NCI-H446 treated with DMSO at 0.1 percent for 48 hours (cell line): ENCODE data around the gene SLC6A20.
A peak's percentile ranks its signal among the peaks of the same experiment; 100 is the strongest.

ENCODE experiments used
- DNase-seq: peaks from one replicate; lab custom pipeline; 2025; lab: John Stamatoyannopoulos, UW

The SLC6A20 gene, protein sequence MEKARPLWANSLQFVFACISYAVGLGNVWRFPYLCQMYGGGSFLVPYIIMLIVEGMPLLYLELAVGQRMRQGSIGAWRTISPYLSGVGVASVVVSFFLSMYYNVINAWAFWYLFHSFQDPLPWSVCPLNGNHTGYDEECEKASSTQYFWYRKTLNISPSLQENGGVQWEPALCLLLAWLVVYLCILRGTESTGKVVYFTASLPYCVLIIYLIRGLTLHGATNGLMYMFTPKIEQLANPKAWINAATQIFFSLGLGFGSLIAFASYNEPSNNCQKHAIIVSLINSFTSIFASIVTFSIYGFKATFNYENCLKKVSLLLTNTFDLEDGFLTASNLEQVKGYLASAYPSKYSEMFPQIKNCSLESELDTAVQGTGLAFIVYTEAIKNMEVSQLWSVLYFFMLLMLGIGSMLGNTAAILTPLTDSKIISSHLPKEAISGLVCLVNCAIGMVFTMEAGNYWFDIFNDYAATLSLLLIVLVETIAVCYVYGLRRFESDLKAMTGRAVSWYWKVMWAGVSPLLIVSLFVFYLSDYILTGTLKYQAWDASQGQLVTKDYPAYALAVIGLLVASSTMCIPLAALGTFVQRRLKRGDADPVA

GRCh38 chr3:45795882-45796765 lies at the start of gene SLC6A20:
TSS of gene SLC6A20 (minus strand) at chr3:45796536. CDS start at chr3:45796419, 117 bp downstream.
- DNase-seq, result no peak

DNA sequence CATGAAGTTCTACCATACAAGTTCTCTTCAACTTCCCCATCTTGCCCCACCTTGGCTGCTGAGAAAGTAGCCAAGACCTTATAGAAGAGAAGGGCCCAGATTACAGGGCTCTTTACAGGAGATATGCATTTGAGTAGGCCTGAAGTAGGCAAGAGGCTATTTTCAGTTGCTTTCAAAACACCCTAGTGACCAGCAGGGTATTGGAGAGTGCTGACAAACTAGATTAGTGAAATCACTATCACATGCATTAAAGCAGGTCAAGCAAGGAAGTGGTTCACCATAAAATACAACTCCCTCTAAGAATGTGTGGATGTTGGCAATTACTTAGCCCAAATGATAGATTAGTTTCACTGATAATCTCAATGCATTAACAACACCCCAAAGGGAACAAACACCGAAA lies 48.3 kb upstream of the SLC6A20 start:
- DNase-seq, result no peak

- DNase-seq, result no peak
Measured at GRCh38 chr3:45842851-45843625, 46.7 kb upstream of the SLC6A20 start.

DNA sequence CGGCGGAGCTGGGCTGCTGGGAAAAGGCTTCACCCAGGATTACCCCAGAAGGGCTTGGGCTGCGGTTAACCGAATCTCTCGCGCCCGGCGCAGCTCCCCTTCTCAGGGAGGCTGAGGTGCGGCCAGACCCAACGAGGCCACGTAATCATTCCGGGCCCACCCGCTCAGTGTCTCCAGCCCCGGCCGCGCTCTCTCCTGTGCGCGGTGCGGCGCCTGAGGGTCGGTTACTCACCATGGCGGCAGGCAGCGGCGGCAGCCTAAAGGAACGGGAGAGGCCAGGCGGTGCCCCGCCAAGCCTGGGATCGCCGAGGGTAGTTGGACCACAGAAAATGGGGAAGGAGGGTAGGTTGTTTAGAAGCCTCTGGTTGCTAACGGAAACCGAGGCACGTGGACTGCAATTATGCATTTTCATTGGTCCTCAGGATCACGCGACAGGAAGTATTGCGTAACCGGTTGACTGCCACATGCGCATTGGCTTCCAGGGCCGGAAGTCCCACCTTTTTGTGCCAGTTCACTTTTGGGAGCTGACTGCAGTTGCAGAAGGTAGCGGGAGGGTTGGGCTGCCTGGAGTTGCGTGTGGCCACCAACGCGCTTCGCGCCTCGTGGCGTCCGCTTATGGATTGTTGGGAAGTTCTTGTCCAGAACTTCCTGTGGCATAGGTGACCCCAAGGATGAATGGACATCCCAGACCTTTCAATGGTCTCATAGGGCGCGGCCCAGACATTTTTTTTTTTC lies 45.6 kb upstream of the SLC6A20 start, which contains the start of gene LZTFL1:
Gene LZTFL1 (minus strand): TSS at position 363 of the 735 bp plus-strand sequence. CDS start 128 bp downstream, at position 235.
- peak; percentile 79 for DNase-seq

DNA sequence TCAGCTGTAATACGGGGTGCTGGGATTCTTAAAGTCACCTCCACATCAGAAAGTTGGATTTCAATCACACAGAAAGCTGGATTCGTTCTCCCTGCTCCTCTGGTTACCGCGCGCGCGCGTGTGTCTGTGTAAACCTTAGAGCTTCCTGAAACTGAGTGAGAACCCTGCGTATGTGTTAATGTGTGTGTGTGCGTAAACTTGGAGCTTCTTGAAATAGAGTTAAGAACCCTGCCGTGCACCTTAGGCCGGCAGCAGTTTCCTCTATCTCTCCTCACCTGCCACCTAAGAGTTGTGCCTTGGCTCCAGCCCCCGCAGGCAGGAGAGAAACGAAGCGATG lies 45.1 kb upstream of the SLC6A20 start:
- no peak for DNase-seq

DNA sequence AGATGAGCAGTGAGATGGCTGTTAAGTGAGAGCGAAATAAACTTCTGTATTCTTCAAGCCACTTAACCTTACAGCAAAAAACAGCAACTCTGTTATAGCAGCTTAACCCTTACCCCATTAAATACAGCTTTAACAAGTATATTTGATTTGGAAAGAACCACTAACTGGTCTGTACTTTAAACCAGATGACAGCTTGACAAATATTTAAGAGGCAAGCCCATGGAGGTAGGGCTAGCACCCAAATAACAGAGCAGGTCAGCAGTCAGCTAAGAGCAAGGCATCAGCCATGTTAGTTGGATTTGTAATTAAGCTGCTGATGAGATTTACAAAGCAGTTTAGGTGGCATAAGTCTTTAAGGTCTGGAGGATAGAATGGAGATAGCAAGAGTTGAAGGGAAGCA lies 42.1 kb upstream of the SLC6A20 start:
- DNase-seq, result no peak

GRCh38 chr3:45832699-45833098 lies 36.4 kb upstream of the SLC6A20 start:
- DNase-seq, result no peak

DNA sequence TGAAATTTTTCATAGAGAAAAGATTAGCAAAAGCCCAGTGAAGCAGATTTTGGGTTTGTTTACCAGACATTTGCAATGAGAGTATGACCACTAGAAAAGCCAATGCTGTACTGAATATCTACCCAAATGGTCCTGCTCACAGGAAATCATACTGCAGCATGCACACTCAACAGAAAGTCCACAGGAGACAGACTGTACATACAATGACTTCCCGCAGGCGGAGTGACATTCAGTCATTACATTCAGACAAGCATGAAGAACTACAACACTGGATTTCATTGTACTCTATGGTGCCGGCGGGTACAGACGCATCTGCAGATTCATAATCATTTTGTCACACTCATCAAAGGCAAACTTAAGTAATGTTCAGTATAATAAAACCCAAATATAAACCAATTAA lies 33.8 kb upstream of the SLC6A20 start:
- no peak for DNase-seq

DNA sequence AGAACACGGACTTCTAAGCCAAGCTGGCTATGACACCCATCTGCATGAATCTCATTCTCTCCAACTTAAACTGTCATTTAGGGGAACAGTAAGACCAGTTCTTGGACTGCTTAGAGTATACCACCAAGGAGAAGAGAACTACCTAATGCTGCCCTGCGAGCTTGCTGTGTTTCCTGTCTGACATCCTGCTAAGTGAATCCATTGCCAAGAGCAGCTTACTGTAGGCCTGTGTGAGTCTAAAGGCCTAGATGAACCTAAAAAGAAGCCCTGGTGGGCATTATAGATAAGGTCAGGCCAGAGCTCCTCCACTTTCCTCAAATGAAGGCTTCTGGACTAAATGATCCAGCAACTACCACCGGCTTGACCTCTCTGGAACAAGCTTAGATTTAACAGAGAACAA lies 30.6 kb upstream of the SLC6A20 start:
- DNase-seq, result no peak

GRCh38 chr3:45826321-45826720 lies 30.0 kb upstream of the SLC6A20 start:
- DNase-seq, result no peak

DNA sequence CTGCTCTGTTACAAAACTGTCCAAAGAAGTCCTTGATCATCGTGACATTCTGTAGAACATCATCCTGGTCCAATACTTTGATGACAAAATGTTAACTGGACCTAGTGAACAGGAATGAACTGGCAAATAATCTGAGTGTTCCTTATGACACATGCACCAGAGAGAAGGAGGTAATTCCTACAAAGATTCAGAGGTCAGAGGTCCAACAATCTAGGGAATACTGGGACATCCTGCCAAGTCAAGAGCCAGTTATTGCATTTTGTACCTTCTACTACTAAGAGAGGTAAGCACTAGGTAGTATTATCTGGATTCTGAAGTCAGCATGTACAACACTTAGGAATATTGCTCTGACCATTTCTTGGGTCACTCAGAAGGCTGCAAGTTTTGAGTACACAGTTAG lies 24.8 kb upstream of the SLC6A20 start:
- no peak for DNase-seq

DNA sequence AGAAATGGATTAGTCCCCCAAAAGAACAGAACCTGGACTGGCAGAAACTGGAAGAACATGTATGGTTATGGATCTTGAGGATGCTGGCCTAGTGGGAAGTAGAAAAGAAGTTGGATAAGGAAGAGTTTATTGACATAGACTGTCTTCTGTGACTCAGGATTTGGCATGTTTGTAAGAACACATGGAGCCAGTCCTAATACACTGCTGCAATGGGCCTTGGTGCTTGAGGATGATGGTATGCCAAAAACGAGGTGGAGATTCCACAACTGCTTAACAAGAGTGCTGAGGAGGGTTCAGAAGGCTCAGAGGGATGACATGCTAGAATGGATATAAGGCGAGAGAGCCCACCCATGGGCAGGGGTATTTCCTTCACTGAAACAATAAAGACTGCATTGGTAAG lies 23.2 kb upstream of the SLC6A20 start:
- no peak for DNase-seq

- no peak for DNase-seq
Measured at GRCh38 chr3:45817831-45818522, 21.6 kb upstream of the SLC6A20 start.

DNA sequence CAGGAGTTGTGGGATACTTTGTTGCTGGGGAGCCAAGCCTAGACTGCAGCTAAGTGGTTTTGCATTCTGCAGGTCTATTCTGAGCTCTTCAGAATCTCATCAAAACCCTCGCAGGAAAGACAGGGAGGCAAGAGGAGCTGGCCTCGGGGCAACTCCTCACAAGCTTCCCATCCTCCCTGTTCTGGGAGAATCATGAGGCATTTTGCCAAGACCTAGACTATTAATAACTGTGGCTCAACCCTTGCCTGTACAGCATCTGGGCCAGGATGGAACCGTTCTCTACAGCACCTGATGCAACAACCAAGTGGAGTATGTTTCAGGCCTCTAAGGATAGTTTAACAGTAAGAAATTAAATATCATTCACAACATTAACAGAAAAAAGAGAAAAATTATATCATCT lies 20.2 kb upstream of the SLC6A20 start:
- no peak for DNase-seq

DNA sequence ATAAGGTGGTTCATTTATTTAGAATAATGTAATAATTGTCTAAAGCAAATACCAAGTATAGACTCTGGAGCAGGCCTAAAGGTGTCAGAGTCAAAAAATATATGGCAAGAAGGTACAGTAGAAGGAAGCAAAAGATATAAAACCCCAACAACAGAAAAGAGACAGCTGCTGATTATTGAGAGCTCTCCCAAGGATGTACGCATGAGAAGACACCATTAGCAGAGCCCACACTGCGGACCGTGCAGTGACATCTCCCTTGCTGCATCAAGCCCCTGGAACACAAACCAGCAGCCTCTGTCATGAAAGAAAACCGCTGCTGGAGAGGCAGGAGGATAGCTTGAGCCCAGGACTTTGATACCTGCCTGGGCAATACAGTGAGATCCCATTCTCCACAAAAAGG lies 18.0 kb upstream of the SLC6A20 start:
- no peak for DNase-seq

DNA sequence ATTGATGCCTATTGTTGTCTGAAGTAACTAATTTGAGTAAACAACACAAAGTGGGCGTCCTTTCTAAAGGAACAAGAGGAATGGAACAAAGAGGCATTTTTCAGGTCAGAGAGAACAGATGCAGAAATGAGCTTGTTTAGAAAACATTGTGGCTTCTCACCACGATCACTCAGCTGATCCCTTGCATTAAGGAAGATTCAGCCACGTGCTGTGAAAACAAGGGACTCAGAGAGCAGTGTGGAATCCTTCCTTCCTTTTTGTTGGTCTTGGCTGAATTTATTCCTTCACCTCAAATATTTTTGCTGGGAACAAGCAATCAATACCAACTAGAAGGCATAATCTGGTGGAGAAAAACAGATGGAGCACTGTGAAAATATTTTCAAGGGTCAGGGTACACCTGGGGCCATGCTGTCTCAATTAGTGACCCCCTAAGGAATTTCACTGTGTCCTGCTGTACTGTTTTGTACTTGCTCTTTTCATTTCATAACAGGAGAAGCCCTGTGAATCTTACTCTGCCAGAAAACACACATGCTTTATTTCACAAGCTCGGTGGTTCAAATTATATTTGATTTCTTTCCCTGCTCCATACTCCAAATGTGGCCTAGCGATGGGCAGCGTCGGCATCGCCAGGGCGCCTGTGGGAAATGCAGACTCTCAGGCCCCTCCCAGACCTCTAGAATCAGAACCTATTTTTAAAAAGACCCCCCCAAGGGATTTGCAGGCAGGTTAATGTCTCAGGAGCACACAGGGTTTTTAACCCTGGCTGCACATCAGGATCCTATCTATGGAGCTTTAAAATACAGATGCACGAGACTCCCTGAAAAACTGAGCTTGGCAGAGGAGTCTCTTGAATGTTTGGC lies 11.6 kb upstream of the SLC6A20 start:
- no peak for DNase-seq

GRCh38 chr3:45807133-45807532 lies 10.8 kb upstream of the SLC6A20 start:
- DNase-seq, result no peak

- DNase-seq, result no peak
Measured at GRCh38 chr3:45806072-45806471, 9.7 kb upstream of the SLC6A20 start.

DNA sequence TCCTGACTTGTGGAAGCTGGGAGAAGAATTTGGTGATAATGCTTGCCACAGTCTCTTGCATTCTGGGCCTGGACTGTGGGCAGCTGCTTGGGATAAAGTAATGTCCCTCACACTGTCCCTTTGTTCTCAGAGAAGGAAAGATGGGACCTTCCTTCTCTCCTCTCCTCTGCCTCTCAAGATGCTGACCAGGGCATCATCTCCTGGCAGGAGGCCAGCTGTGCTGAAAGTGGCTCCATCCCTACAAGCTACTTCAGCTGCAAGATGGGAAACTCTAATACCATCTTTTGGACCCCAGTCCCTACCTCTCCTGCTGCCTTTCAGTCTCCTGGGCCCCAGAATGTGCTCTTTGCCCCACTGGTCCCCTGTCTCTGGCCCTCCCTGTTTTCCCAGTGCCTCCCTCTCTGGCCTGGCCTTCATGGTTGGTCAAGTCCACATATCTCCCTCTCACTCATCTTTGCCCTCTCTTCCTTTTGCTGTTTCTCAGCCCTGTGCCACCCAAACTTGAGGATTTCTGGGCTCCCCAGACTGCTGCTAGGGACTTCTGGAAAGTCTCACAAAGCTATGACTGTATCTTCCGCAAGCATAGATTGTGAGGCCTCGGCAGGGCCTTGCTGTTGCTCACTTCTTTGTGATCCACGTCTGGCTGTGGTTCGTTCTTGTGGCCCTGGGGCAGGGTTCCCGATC lies 7.1 kb upstream of the SLC6A20 start:
- no peak for DNase-seq
